GM18907 (cell line): ENCODE measurements around the gene SELENOI.
"Not testable (repeated sequence)": the region's sequence is repeated elsewhere in the genome, so short reads cannot be mapped to it uniquely, and the experiment has no call there.

Experiments
- ATAC-seq: cut with Tn5 transposase; IDR thresholded peaks from one replicate; pipeline ENCODE4 v1.9.1; 2021; ENCODE audit warnings: mild to moderate bottlenecking, moderate library complexity; ENCODE audit not compliant: unreplicated experiment

Gene SELENOI, protein sequence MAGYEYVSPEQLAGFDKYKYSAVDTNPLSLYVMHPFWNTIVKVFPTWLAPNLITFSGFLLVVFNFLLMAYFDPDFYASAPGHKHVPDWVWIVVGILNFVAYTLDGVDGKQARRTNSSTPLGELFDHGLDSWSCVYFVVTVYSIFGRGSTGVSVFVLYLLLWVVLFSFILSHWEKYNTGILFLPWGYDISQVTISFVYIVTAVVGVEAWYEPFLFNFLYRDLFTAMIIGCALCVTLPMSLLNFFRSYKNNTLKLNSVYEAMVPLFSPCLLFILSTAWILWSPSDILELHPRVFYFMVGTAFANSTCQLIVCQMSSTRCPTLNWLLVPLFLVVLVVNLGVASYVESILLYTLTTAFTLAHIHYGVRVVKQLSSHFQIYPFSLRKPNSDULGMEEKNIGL

GRCh38 chr2:26345545-26346453 is at the start of gene SELENOI:
TSS of gene SELENOI (plus strand) at chr2:26346143. CDS start at chr2:26346233, 90 bp downstream.
- ATAC-seq: peak; percentile 95

GRCh38 chr2:26297061-26297460 is 48.9 kb upstream of the SELENOI start:
- ATAC-seq: no peak

GRCh38 chr2:26298286-26298637 is 47.7 kb upstream of the SELENOI start:
- ATAC-seq: no peak

- ATAC-seq: no peak
These were observed 47.1 kb upstream of the SELENOI start for GRCh38 chr2:26298638-26299393.

DNA sequence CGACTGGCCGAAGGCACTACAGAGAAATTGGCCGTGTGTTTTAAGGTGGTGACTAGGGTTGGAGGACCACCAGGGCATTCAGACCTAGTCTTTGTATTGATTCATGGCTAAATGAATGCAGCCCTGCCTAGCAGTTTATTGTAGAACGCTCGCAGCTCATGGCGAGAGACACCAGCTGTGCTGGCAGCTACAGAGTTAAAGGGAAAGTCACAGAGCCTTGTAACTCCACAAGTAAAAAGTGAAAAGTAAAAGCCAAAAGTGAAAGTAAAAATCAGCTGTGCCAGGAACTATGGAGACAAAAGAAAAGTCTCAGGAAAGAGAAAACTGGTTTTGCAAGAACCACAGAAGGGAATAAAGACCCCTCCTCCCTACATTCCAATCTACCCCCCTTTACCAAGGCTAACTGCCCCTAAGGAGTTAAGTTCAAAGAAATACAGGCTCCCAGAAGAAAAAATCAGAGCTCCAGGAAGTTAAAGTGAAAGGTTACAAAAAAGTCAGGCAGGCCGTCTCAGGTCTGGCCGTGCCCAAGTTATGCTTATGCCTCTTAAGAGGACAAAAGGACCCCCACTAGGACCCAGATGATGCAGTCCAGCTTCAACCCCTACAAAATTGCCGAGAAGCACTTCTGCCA is 46.4 kb upstream of the SELENOI start:
- ATAC-seq: no peak

DNA sequence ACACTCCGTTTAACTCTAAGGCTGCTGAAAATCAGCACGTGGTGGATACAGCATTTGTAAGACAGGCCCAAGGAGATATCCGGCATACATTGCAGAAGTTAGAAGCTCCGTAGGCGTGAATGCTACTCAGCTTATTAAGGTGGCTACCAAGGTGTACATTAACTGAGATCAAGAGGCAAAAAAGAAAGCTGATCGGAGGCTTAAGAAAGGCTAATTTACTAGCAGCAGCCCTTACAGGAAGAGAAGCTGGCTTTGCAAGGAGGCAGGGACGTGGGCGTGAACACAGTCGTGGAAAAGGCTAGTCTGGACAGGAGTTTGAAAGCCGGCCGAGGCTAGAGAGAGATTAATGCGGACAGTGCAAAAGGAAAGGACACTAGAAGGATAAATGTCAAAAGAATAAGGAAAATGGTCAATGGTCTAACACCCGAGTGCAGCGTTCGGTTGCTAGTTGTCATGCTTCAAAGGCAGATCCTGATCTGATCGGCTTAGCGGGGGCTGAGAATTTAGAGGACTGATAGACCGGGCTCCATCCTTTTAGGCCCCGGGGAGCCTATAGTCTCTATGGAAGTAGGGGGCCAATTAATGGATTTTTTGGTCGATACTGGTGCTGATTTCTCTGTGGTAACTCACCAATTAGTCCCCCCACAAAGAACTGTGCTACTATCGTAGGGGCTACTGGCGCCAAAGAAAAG is 45.6 kb upstream of the SELENOI start:
- no peak for ATAC-seq

DNA sequence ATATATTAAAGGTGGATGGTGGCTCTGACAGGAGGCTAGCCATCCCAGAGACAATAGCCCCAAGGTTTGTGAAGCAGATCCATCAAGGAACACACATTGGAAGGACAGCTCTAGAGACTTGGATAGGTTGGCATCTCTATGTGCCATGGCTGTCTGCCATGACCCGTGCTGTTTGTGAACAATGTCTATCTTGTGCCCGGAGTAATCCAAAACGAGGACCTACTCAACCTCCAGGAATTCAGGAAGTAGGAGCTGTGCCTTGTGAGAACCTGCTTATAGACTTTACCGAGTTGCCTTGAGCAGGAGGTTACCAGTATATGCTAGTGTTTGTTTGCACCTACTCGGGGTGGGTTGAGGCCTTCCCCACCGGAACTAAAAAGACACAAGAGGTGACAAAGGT is 43.1 kb upstream of the SELENOI start:
- no peak for ATAC-seq

DNA sequence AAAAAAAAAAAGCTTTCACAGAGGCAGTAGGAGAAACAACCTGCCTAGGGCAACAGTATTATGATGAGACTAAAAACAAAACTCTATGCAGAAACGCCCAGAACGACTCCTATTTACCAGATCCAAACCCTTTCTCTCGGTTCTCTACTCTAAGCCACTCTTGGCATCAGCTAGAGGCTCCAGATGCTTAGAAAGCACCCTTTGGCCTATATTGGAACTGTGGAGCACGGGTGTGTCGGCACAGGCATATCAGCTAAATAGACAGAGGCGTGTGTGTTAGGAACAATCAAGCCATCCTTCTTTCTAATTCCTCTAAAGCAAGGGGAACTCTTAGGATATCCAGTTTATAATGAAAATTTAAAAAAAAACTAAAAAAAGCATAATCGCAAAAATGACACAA is 40.8 kb upstream of the SELENOI start:
- ATAC-seq: not testable (repeated sequence)

- no peak for ATAC-seq
These were observed 40.4 kb upstream of the SELENOI start for GRCh38 chr2:26305540-26305939.

- no peak for ATAC-seq
These were observed 36.0 kb upstream of the SELENOI start for GRCh38 chr2:26309921-26310320.

DNA sequence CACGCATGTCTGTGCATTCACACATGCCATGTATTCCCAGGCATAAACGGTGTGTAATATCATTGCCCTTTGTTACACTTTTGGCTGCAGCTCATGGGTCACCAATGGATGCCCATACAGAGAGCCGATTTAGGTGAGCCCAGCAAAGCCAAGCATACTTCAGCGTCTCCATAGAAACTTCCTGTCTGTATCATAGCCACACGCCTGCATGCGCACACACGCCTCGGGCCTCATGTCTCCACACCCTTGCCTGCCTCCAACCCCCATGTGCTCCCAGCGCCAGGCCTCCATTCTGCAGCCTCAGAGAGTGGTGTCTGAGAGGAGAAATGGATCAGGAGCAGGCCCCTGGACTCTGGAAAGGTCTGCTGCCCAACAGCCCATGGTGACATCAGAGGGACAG is 33.5 kb upstream of the SELENOI start:
- no peak for ATAC-seq

- no peak for ATAC-seq
These were observed 32.5 kb upstream of the SELENOI start for GRCh38 chr2:26313446-26313845.

DNA sequence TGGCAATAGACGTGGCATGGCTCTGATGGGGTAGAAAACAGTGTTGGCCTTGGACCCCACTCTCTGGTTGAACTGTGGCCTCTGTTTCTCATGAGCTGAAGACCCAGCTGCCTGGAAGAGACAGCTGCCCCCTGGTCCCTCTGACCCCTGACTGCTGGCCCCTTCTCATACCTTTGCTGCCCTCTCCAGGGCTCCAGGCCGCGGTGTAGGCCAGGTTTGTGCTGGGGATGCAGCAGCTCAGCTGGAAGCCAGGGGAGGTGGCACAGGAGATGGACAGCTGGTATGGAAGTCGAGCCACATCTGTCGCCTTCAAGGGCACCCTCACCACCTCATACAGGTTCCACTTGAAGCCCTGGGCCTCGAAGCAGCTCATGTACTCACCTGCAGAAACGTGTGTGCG is 31.7 kb upstream of the SELENOI start:
- ATAC-seq: no peak

DNA sequence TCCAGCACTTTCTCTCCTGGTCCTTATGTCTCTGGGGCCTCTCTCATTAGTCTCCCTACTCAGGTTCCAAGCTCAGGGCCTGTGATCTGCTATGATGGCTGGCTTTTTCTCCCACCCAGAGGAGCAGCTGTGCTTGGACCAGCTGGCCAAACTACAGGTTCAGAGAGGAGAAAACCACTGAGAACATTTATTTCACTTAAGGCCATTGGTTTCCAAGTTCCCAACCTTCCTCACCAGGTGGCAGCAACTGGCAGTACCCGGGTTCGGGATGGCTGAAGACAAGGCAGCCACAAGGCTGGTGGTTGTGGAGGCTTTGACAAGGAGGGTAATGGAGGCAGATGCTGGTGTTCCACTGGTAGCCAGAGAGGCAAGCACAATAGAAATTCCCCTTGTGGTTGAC is 29.9 kb upstream of the SELENOI start:
- ATAC-seq: no peak

GRCh38 chr2:26316845-26317244 is 29.1 kb upstream of the SELENOI start:
- no peak for ATAC-seq

DNA sequence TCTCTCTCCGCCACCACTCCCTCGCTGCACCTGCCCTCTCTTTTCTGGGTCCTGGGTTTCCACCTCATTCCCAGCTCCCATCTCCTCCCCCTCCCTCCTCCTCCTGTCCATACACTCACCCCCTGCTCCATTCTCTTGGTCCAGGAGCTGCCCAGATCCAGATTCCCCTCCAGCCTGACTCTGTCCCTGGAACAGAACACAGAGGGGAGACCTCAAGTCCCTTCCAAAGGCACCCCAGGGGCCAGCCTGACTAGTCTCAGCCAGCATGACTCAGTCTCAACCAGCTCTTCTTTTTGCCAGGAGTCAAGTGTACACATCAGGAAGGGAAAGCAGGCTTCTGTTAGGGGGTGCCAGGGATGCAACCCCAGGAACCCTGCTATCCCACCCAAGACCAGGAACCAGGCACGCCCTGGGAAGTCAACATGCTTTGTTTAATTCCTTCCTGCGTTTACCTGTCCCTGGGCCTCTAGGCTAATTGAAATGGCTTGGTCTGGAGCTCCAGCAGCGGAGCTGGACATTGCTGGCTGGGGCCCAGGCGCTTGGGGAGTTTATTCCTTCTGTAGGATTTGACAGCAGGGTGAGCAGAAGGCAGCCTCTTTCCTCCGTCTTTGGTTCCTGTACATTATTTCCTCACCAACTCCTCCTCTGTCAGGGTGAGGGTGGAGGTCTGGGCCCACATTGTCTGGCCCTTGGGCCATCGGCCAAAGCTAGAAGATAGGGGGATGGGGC is 28.4 kb upstream of the SELENOI start:
- ATAC-seq: no peak

DNA sequence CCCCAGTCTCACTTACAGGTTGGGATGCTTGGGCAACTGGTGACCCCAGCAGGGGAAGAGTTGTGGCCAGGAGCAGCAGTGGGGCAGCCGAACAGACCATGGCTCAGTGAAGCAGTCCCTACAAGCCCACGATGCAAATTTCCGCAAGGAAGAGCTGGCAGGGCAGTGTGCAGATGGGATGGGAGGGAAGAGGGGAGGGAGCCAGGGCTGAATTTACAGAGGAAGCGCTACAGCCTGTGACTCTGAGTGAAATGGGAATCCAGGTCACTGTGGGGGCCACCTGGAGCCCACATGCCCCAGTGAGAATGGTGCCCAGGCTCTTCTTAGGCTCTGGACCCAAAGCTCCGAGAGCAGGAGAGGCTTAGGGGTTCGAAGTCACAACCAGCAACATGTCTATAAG is 27.0 kb upstream of the SELENOI start:
- no peak for ATAC-seq

DNA sequence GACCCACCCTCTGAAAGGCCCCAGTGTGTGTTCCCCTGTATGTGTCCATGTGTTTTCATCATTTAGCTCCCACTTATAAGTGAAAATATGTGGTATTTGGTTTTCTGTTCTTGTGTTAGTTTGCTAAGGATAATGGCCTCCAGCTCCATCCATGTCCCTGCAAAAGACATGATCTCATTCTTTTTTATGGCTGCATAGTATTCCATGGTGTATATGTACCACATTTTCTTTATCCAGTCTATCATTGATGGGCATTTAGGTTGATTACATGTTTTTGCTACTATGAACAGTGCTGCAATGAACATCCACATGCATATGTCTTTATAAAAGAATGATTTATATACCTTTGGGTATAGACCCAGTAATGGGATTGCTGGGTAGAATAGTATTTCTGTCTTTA is 21.5 kb upstream of the SELENOI start:
- not testable (repeated sequence) for ATAC-seq

DNA sequence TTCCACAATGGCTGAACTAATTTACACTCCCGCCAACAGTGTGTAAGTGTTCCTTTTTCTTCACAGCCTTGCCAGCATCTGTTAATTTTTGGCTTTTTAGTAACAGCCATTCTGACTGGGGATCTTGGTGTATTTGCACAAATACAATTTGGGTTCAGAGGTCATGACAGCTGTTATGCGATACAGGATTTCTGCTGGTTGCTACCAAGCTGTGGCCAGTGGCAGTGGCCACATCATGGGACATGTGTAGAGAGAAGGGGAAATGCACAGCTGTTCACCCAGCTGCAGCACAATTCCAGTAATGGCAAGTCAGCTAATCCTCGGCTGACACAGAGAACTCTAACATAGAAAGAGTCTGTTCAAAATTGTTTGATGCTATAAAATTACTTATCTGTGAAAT is 21.0 kb upstream of the SELENOI start:
- ATAC-seq: no peak

- ATAC-seq: no peak
These were observed 20.1 kb upstream of the SELENOI start for GRCh38 chr2:26325851-26326250.
